GM19023 (cell line): Measurements from ENCODE around the gene EXD2.
A peak's percentile ranks its signal among the peaks of the same experiment; 100 is the strongest.
"Not testable (repeated sequence)": the region's sequence is repeated elsewhere in the genome, so short reads cannot be mapped to it uniquely, and the experiment has no call there.

Experiments
- ATAC-seq: cut with Tn5 transposase; IDR thresholded peaks from one replicate; pipeline ENCODE4 v1.9.1; 2021; ENCODE audit warnings: mild to moderate bottlenecking, moderate library complexity; ENCODE audit not compliant: unreplicated experiment

The EXD2 gene, protein sequence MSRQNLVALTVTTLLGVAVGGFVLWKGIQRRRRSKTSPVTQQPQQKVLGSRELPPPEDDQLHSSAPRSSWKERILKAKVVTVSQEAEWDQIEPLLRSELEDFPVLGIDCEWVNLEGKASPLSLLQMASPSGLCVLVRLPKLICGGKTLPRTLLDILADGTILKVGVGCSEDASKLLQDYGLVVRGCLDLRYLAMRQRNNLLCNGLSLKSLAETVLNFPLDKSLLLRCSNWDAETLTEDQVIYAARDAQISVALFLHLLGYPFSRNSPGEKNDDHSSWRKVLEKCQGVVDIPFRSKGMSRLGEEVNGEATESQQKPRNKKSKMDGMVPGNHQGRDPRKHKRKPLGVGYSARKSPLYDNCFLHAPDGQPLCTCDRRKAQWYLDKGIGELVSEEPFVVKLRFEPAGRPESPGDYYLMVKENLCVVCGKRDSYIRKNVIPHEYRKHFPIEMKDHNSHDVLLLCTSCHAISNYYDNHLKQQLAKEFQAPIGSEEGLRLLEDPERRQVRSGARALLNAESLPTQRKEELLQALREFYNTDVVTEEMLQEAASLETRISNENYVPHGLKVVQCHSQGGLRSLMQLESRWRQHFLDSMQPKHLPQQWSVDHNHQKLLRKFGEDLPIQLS

DNA sequence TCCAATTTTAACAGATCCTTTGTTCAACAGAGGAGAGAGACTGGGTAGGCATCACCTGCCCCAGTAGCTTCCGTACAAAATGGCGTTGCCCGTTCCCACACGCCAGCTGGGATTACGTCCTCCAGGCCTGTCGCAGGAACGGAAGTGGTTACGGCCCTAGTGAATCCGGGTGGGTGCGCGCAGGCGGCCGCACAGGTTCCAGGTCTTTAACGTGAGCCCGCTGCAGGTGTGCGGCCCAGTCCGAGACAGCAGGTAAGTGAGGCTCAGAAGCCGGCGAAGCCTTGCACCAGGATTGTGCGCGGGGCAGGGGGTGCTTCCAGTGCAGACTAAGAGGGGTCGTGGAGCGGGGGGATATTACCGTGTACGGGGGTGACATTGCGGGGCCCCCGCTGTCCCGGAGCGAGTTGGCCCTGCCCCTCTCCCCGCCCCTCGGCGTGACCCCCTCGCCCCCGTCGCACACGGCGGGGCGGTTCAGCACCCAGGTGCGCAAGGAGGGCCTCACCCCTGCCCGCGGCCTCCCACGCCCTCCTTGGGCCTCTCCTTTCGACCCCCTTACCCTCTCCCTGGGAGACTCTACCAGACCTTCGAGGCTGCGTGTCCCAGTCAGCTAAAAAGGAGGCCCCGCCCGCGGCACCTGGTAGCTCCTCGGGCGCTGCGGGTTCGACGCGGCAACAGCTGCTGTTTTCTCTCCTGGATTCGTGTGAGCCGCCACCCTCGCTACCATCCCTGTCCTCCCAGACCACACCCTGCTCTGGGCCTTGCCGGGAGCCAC lies at the start of gene EXD2:
Gene EXD2 (plus strand): TSS at position 159 of the 772 bp plus-strand sequence. CDS start 17,973 bp downstream, outside the sequence.
- peak; percentile 90 for ATAC-seq

DNA sequence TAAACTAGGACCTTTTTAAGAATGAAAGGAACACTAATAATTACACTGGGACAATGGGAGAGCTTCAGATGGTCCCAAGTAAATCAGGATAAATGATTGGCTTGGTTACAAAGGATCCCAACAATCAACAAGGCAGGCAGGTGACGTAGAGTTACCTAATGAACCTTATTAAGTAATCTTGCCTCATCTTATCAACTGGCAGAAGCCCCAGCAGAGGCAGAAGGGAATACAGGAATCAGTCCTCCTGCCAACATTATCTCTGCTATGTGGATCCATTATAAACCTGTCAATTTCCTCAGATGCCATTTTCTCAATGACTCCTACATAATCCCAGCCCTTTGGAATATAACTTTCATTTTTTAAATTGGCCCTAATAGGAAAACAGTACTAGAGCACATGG lies 49.7 kb upstream of the EXD2 start:
- no peak for ATAC-seq

DNA sequence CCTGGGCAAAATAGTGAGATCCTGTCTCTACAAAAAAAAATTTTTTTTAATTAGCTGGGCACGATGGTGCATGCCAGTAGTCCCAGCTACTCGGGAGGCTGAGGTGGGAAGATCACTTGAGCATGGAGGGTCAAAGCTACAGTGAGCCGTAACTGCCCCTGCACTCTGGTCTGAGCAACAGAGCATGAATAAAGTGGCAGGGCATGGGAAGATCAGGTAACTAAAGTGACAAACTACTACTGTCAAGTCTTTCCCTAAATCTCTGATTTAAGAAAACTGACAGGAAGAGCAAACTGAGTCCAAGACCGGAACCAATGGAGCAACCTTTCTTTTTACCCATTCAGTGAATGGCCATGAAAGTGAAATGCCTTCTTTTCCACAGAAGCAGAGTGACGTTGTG lies 49.2 kb upstream of the EXD2 start:
- no peak for ATAC-seq

DNA sequence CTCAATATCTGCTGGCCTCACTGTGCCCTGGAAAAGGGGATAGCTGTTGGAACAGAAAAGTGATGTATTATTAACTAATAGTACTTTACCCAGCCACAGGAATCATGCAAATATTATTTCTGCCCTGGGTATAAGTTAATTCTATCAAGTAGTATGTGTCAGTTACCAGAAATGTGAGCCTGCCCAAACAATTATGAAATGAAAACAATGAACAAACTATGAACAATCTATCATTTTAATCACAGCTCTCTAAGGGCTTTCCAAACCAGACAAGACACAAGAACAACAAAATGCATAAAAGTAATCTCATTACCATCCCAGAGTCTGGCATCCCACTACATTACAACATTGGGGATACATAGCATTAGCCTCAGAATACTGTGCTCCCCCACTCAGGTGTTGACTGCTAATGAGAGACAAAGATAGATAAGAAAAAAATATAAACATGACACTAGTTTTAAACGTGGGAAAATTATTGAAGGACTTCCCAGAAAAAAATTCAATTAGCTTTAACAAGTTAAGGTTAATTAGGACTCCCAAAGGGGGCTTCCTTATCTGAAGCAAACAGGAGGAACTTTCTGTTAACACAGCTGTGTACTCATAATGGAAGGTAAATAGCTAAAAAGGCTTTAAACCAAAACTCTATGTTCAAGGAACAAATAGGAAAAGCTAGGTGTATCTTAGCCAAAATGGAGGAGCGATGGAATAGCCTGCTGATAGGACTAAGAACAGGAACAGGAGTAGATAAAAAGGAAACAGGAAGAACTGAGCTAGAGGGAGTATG lies 41.6 kb upstream of the EXD2 start:
- ATAC-seq = no peak

DNA sequence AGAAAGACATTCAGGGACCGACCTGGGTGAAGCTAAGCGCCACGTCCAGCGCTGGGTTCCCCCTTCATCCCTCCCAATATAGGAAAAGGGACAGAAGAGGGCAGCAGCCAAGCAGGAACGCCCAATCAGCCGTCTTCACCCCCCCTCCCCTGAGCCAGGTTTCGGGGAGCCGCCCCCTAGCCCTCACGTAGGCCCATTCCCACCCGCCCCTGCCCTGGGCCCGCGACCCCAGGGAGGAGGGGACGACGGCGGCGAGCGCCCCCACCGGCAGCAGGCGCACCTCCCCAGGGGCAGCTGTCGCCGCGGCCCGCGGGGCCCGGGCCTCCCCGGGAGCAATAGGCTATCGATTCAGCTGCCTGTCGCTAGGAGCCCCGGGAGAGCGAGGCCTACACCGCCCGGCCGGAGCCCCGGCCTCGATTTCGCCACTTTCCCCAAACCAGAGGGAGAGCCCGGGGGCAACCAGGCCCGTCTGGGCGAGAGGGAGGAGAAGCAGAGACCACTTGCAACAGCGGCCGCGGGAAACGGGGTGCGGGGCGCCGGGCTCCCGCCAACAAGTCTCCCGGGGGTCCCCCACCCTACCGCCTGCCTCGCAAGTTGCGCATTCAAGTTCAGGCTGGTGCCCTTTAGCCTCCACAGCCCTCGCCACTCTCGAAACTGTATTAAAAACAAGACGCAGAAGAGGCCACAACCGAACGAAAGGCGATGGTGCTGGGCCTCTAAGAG lies 39.7 kb upstream of the EXD2 start:
- peak; percentile 46 for ATAC-seq

DNA sequence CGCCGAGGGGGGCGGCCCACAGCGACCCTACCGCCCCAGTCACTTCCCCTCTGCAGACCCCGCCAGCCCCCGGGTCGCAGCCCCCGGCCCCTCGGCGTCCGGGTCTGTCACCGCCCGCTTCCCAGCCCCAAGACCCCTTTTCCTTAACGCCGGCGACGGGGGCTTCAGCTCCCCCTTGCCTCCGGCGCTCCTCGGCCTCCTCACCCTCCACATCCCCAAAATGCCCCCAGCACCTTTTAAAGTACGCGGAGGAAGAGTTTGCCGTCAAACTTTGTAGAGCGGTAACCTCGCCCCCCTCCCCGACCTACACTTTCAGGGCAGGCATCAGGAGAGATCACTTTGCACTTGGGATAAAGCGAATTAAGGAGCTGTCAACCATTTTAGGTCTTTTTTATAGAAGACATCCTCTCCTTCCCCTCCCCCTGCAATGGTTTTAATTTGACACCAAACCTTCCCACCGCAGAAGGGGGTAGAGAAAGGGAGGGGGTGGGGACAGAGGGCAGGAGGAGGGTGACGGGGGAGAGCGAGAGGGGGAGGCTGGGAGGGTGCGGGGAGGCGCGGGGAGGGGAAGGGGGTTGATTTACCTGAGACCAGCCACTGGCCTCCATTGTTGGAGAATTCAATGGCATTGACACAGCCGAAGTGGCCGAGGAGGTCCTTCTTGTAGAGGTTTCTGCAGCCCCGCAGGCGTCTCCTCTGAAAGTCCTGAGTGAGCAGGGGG lies 39.0 kb upstream of the EXD2 start:
- ATAC-seq = peak; percentile 4

DNA sequence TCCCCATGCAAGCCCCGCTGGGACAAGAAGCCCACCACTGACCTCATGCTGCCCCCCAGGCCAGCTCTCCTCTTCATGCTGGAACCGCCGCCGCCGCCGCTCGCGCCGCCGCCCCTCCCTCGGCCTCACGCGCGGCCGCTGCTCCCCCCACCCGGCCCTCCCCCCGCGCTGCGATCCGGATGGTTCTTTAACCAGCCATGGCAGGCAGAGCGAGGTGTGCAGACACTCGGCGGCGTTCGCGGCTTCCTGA lies 38.5 kb upstream of the EXD2 start, which contains the start of gene DCAF5:
Gene DCAF5 (minus strand): TSS at position 218 of the 250 bp plus-strand sequence. CDS start 141 bp downstream, at position 77.
- no peak for ATAC-seq

DNA sequence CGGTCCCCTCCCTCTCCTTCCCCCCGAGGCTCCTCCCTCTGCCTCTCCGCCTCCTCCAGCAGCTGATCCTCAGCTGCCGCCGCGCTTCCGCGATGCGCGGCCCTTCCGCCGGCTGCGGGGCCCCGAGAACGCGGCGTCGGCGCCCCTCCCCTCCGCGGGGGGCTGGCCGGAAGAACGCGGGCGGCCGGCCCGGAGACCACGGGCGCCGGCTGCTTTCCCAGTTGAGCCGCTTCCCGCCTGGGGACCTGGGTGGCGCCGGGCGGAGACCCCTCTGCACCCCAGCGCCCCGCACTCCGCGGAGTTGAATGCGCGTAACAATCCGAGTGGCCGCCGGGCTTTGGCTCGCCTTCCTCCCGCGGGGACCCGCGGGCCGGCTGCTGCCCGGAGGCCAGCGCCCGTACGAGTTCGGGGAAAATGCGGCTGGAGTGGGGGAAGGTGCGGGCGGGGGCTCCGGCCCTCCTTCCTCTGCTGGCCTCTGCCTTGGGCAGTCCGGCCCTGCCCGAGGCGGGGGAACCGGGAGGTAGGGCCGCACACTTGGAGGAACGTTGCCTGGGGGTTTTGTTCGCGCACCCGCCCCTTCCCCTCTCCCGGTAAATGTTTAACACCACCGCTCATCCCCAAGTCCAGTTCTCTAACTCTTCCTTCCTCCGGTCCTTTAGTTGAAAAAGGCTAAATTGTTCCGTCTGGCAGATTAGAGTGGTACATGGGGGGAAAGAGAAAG lies 38.0 kb upstream of the EXD2 start:
- ATAC-seq = peak; percentile 91

DNA sequence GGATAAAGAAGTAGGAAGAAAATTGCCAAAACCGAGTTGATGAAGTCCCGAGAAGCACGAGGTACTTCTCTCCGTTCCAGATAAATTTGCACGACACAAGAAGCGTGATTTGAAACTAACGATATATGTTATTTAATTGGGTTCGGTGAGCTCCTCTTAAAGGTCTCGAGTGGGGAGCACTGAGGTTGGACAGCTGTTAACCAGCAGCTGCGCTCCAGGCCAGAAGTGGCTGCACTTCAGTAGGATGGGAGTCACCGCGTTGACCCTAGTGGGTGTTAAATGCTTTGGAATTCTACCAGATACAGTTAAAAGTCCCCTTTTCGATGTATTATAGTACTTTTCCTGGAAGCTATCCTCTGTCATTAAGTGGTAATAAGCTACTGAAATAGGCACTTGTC lies 37.4 kb upstream of the EXD2 start:
- no peak for ATAC-seq

DNA sequence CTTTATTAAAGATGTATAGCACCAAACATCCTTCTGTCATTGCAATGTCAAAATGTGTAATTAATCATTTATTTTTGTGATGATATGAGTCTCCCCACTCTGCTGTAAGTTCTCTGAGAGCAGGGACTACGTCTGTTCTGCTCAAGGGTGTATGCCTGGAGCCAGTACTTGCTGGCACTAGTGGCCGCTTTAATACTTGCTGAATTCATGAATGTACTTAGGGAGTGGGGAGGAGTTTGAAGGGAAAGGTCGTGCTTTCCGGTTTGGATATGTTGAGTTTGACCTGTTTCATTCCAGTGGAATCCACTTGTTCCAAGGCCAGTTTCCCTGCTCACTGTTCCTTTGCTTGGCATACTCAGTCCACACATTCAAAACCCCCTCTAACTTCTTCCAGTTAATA lies 36.5 kb upstream of the EXD2 start:
- no peak for ATAC-seq

DNA sequence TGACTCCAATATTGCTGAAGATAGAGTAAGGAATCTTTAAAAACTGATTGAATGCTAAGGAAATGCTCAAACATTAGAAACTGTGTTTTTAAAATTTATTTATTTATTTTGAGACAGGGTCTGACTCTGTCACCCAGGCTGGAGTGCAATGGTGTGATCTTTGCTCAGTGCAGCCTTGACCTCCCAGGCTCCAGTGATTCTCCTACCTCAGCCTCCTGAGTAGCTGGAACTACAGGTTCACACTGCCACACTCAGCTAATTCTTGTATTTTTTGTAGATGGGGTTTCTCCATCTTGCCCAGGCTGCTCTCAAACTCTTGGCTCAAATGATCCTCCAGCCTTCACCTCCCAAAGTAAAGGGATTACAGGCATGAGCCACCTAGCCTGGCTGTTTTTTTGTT lies 35.1 kb upstream of the EXD2 start:
- no peak for ATAC-seq

DNA sequence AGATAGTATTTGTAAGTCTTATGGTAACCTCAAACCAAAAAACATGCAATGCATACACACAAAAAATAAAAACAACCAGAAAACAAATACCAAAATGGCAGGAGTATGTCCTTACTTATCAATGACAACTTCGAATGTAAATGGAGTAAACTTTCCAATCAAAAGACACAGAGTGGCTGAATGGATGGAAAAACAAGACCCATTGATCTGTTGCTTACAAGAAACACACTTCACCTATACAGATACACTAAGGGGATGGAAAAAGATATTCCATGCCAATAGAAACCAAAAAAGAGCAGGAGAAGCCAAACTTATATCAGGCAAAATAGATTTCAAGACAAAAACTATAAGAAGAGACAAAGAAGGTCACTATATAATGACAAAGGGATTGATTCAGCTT lies 29.7 kb upstream of the EXD2 start:
- no peak for ATAC-seq

DNA sequence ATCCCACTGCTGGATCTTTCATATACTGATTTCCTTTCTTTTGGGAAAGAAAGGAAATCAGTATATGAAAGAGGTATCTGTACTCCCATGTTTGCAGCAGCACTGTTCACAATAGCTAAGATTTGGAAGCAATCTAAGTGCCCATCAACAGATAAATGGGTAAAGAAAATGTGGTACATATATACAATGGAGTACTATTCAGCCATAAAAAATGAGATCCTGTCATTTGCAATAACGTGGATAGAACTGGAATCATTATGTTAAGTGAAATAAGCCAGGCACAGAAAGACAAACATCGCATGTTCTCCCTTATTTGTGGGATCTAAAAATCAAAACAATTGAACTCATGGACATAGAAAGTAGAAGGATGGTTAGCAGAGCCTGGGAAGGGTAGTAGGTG lies 25.5 kb upstream of the EXD2 start:
- ATAC-seq = not testable (repeated sequence)

DNA sequence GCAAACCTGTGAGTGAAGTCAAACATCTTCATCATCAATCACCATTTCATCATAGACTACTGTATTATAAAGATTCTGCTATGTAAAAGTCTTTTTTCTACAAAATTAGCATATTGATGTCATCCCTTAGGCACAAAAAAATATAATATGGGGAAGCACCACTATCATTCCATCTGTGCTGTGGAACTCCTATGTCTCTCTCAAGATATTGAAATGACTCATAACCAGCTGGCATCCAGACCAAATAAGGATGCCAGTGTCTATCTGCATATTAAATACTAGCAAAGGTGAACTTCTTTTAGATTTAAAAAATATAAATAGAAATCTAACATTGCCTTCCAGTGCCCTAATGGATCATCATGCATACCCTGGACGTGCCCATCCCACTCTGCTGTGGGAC lies 20.5 kb upstream of the EXD2 start:
- no peak for ATAC-seq

DNA sequence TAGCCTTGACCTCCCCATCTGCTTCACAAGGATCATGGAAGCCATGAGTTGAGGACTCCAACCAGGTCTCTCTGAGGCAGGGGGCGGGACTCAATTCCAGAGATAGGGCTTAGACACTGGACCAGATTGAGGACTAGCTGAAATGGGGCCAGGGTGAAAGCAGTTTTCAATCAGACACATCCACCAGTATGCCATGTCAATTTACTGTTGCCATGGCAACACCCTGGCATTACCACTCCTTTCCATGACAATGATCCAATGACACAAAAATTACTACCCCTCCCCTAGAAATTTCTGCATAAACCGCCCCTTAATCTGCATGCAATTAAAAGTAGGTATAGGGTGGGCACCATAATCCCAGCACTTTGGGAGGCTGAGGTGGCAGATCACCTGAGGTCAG lies 19.7 kb upstream of the EXD2 start:
- ATAC-seq = no peak

DNA sequence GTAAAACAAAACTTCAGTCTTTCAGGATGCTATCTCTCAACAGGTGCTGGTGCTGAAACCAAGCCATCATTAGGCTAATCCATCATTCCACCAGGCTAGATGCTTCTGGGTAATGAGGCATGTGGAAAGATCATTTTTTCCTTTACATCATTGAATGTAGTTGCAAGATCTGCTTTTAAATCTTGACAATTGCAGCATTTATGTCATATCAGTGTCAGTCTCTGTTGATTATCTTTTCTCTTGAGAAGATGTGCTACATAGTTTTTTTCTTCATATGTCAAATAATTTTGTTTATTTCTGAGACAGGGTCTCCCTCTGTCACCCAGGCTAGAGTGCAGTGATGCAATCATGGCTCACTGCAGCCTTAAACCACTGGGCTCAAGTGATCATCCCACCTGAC lies 16.2 kb upstream of the EXD2 start:
- no peak for ATAC-seq

DNA sequence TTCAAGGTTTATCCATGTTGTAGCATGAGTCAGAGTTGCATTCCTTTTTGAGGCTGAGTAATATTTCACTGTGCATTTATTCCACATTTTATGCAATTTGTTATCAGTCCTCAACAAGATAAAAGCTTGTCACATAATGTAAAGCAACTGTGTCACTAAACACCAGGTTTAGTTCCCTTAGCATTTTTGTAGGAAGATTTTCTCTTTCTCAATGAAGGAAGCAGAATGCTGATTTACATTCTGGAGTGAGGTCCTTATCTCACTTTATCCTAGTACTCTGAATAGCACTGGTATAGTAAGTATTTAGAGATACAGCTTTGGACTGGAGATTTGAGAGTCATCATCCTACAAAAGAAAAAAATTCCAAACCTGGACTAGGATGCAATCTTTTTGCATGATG lies 9.8 kb upstream of the EXD2 start:
- no peak for ATAC-seq

DNA sequence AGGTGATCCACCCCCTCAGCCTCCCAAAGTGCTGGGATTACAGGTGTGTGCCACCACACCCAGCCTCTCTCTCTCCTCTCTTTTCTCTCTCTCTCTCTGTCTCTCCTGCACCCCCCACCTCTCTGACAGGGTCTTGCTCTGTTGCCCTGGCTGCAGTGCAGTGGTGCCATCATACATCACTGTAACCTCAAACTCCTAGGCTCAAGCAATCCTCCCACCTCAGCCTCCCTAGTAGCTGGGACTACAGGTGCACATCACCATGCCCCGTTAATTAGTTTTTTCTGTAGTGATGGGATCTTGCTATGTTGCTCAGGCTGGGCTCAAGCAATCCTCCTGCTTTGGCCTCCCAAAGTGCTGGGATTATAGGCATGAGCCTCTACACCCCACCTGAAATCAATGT lies 8.7 kb upstream of the EXD2 start:
- ATAC-seq = not testable (repeated sequence)

DNA sequence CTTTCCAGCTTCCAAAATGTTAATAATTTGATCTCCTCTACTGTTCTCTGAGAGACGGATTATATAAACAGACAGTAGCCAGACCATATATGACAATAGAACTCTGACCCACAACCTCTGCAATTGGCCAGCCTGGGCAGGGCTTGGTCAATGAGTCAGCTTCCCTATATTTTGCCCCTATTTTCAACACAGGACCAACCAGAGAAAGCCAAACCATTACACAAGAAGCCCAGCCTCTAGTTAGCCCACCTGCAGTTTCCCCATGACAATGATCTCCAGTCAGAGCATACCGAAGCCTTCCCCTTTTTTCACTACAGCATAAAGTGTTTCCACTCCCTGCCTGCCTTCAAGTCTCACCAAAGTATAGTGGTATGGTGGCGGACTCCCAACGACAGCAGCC lies 7.6 kb upstream of the EXD2 start:
- no peak for ATAC-seq
